ENCODE measurements around the gene DHRS7. TPM values are rescaled to one million over a fixed set of nuclear protein-coding genes. Genes with fewer than 3 reads are reported as not detected.

Gene DHRS7
- polyA plus RNA-seq, 1 donor (not counting 4 experiments of a cell fraction or from before 2014, with no cell fraction given), result 79.2 TPM

GRCh38 chr14:60183741-60184140 lies 18.5 kb upstream of the DHRS7 start:
- dilution Hi-C loops (cut with MboI; ENCODE audit: extremely low pct_ligation_motif_present, low sequenced_read_pairs), result no loop called here
- Histone ChIP-seq H3K4me1 (ENCODE audit: control insufficient read depth, extremely low read depth, insufficient read depth, low read length) (peaks cover 19% of the 10 kb centered on the region), H3K79me2 (ENCODE audit: control insufficient read depth, insufficient read depth, low read length) (no peaks in the 10 kb centered on the region), H3K27me3 (ENCODE audit: control insufficient read depth, extremely low read depth, insufficient read depth, low read length) (peaks cover 2% of the 10 kb centered on the region), H3K9me3 (ENCODE audit: control insufficient read depth, low read depth, low read length) (no peaks in the 10 kb centered on the region), H3K4me3 (ENCODE audit: control insufficient read depth in 2 of 3, extremely low read depth in 1 of 3, insufficient read depth in 2 of 3, low read depth in 1 of 3, low read length in 3 of 3) (peak overlapping the region in 2 of 3 experiments; percentile 56 to 57), H3K4me2 (ENCODE audit: control insufficient read depth, extremely low read depth, insufficient read depth, low read depth, low read length) (peak overlapping the region; percentile 81), H2AFZ (ENCODE audit: control insufficient read depth, low read length) (peak overlapping the region; percentile 42), H3K9me1 (ENCODE audit: control insufficient read depth, extremely low read depth, insufficient read depth, low read length) (no peaks in the 10 kb centered on the region), H3K9ac (ENCODE audit: control insufficient read depth, extremely low read depth, insufficient read depth, low read length) (peak overlapping the region; percentile 28), H3K36me3 (ENCODE audit: control insufficient read depth in 2 of 2, extremely low read depth in 1 of 2, insufficient read depth in 2 of 2, low read length in 2 of 2) (no peaks in the 10 kb centered on the region), H3K27ac (ENCODE audit: control insufficient read depth, insufficient read depth, low read length) (peak overlapping the region; percentile 43), H4K20me1 (ENCODE audit: control insufficient read depth, extremely low read depth, insufficient read depth, low read length) (no peaks in the 10 kb centered on the region)
- DNase-seq (ENCODE audit: low read depth, low spot score) (no peak), FAIRE-seq (peak; percentile 92)
- TF ChIP-seq EZH2 (IDR thresholded peaks at IDR 0.05; ENCODE audit: low read length), result no peak
- TF ChIP-seq, protein P1, sequence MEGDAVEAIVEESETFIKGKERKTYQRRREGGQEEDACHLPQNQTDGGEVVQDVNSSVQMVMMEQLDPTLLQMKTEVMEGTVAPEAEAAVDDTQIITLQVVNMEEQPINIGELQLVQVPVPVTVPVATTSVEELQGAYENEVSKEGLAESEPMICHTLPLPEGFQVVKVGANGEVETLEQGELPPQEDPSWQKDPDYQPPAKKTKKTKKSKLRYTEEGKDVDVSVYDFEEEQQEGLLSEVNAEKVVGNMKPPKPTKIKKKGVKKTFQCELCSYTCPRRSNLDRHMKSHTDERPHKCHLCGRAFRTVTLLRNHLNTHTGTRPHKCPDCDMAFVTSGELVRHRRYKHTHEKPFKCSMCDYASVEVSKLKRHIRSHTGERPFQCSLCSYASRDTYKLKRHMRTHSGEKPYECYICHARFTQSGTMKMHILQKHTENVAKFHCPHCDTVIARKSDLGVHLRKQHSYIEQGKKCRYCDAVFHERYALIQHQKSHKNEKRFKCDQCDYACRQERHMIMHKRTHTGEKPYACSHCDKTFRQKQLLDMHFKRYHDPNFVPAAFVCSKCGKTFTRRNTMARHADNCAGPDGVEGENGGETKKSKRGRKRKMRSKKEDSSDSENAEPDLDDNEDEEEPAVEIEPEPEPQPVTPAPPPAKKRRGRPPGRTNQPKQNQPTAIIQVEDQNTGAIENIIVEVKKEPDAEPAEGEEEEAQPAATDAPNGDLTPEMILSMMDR (optimal IDR thresholded peaks at IDR 0.05 in 1 of 3, IDR thresholded peaks at IDR 0.05 in 1 of 3, conservative IDR thresholded peaks at IDR 0.05 in 1 of 3; ENCODE audit: extremely low read depth in 1 of 3, insufficient read depth in 2 of 3, low read length in 3 of 3), result peak in 2 of 3 experiments; percentile 2 to 34

GRCh38 chr14:60183138-60183537 lies 17.9 kb upstream of the DHRS7 start:
- H3K9me1 ChIP-seq (ENCODE audit: control insufficient read depth, extremely low read depth, insufficient read depth, low read length), result no peaks in the 10 kb centered on the region
- no peak for DNase-seq (ENCODE audit: low read depth, low spot score)
- FAIRE-seq, result no peak
- no peaks in the 10 kb centered on the region for H4K20me1 ChIP-seq (ENCODE audit: control insufficient read depth, extremely low read depth, insufficient read depth, low read length)
- no peak overlapping the region for H3K27ac ChIP-seq (ENCODE audit: control insufficient read depth, insufficient read depth, low read length)
- dilution Hi-C loops (cut with MboI; ENCODE audit: extremely low pct_ligation_motif_present, low sequenced_read_pairs), result no loop called here
- peaks cover 19% of the 10 kb centered on the region for H3K4me1 ChIP-seq (ENCODE audit: control insufficient read depth, extremely low read depth, insufficient read depth, low read length)
- no peak overlapping the region for H3K9ac ChIP-seq (ENCODE audit: control insufficient read depth, extremely low read depth, insufficient read depth, low read length)
- H3K4me3 ChIP-seq (ENCODE audit: control insufficient read depth in 2 of 3, extremely low read depth in 1 of 3, insufficient read depth in 2 of 3, low read depth in 1 of 3, low read length in 3 of 3), result no peak overlapping the region
- TF ChIP-seq, protein P1 (optimal IDR thresholded peaks at IDR 0.05 in 1 of 3, IDR thresholded peaks at IDR 0.05 in 1 of 3, conservative IDR thresholded peaks at IDR 0.05 in 1 of 3; ENCODE audit: extremely low read depth in 1 of 3, insufficient read depth in 2 of 3, low read length in 3 of 3), result no peak
- TF ChIP-seq EZH2 (IDR thresholded peaks at IDR 0.05; ENCODE audit: low read length), result no peak
- peaks cover 2% of the 10 kb centered on the region for H3K27me3 ChIP-seq (ENCODE audit: control insufficient read depth, extremely low read depth, insufficient read depth, low read length)
- H3K4me2 ChIP-seq (ENCODE audit: control insufficient read depth, extremely low read depth, insufficient read depth, low read depth, low read length), result no peak overlapping the region
- H3K36me3 ChIP-seq (ENCODE audit: control insufficient read depth in 2 of 2, extremely low read depth in 1 of 2, insufficient read depth in 2 of 2, low read length in 2 of 2), result no peaks in the 10 kb centered on the region
- H3K79me2 ChIP-seq (ENCODE audit: control insufficient read depth, insufficient read depth, low read length), result no peaks in the 10 kb centered on the region
- no peaks in the 10 kb centered on the region for H3K9me3 ChIP-seq (ENCODE audit: control insufficient read depth, low read depth, low read length)
- H2AFZ ChIP-seq (ENCODE audit: control insufficient read depth, low read length), result no peak overlapping the region

All from keratinocyte (primary cell).